Right atrium auricular region (tissue), 2 donors: Measurements from ENCODE around the gene EME1. TPM values are rescaled to one million over a fixed set of nuclear protein-coding genes. Genes with fewer than 3 reads are reported as not detected.

Experiments
- DNase-seq: peaks from one replicate; pipeline ENCODE4 v3.0.0-alpha.2; 2019; ENCODE audit warnings: low spot score
- H3K27ac ChIP-seq, 2 donors: fragments of 200-600 bp; sonication (generic); 1 replicate in 1 of 2; 2 replicates in 1 of 2; pipeline ENCODE4 v1.5.1; 2016 to 2019
- H3K27me3 ChIP-seq, 2 donors: fragments of 200-600 bp; sonication (generic); one replicate each; pipeline versions ENCODE4 v1.5.1 to v1.6.0; 2017 to 2019
- H3K36me3 ChIP-seq: fragments of 200-600 bp; sonication (generic); one replicate; pipeline ENCODE4 v1.5.1; 2016
- H3K4me1 ChIP-seq, 2 donors: fragments of 200-600 bp; sonication (generic); one replicate each; pipeline versions ENCODE4 v1.5.1 to v1.6.0; 2017 to 2019
- H3K4me3 ChIP-seq, 2 donors: fragments of 200-600 bp; sonication (generic); 1 replicate in 1 of 2; 2 replicates in 1 of 2; pipeline ENCODE4 v1.5.1; 2017 to 2019; ENCODE audit warnings: mild to moderate bottlenecking in 1 of 2, moderate library complexity in 1 of 2
- H3K9me3 ChIP-seq, 2 donors: fragments of 200-600 bp; sonication (generic); one replicate each; pipeline ENCODE4 v1.5.1; 2019
- total RNA-seq, 2 donors: library from RNA; depleted of rRNA; stranded (reverse); fragments of >200 nt; gene quantifications; one replicate each; pipeline ENCODE4 v1.1.0, GENCODE V29; 2016
- TF ChIP-seq, protein P1 (sequence below), 2 donors: fragments of 200-600 bp; sonication (generic); IDR thresholded peaks; one replicate each; pipeline ENCODE4 v1.5.1; 2019; ENCODE audit warnings: antibody characterized with exemption in 2 of 2

The EME1 gene
- total RNA-seq, 2 donors from 2014 or later = 0.33 TPM; not detected in 1

DNA sequence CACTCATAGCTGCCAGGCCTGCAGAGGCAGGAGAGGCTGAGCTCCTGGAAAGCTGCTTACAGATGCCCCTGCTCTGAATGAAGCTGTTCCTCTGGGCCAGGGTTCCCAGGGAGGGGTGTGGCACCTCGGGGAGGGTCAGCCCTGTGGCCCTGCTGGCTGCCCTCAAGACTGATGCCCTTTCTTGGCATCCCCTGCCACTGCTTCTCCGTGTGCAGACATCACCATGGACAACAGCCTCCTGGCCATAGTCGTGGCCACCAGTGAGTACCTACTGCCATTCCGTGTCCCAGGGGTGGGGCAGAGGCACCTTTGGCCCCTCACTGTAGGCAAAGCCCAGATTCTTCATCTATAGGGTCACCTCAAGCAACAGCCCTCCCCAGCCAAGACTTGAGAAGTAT is 9.0 kb upstream of the EME1 start:
- Histone ChIP-seq H3K27ac (no peak overlapping the region), H3K27me3 (no peaks in the 10 kb centered on the region), H3K4me1 (peaks cover 0 to 17% of the 10 kb centered on the region in 2 donors), H3K9me3 (no peaks in the 10 kb centered on the region), H3K36me3 (peaks cover 35% of the 10 kb centered on the region), H3K4me3 (no peak overlapping the region)
- TF ChIP-seq, protein P1, sequence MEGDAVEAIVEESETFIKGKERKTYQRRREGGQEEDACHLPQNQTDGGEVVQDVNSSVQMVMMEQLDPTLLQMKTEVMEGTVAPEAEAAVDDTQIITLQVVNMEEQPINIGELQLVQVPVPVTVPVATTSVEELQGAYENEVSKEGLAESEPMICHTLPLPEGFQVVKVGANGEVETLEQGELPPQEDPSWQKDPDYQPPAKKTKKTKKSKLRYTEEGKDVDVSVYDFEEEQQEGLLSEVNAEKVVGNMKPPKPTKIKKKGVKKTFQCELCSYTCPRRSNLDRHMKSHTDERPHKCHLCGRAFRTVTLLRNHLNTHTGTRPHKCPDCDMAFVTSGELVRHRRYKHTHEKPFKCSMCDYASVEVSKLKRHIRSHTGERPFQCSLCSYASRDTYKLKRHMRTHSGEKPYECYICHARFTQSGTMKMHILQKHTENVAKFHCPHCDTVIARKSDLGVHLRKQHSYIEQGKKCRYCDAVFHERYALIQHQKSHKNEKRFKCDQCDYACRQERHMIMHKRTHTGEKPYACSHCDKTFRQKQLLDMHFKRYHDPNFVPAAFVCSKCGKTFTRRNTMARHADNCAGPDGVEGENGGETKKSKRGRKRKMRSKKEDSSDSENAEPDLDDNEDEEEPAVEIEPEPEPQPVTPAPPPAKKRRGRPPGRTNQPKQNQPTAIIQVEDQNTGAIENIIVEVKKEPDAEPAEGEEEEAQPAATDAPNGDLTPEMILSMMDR (IDR thresholded peaks at IDR 0.05) = no peak
- DNase-seq = no peak

DNA sequence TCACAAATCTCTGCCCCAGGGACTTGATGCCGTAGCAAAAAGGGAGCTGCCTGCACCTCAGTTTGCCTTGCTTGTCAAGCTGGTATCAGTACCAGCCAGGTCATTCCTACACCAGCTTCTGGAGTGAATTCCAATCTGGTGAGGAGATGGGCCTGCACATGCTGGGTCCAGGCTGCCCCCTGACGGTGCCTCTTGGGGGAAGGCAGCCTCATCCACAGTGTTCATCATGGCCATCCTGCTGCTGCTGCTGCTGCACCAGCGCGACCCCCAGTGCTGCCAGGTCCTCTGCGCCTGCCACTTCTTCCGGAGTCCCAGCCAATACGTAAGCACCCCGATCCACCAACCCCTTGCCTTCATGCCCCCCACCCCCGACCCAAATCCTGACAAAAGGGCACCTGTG is 8.3 kb upstream of the EME1 start:
- no peaks in the 10 kb centered on the region for H3K9me3 ChIP-seq
- no peak overlapping the region for H3K4me3 ChIP-seq
- TF ChIP-seq, protein P1 (IDR thresholded peaks at IDR 0.05) = no peak
- DNase-seq = no peak
- peaks cover 0 to 17% of the 10 kb centered on the region in 2 donors for H3K4me1 ChIP-seq
- H3K27me3 ChIP-seq = no peaks in the 10 kb centered on the region
- peaks cover 37% of the 10 kb centered on the region for H3K36me3 ChIP-seq
- H3K27ac ChIP-seq = no peak overlapping the region

DNA sequence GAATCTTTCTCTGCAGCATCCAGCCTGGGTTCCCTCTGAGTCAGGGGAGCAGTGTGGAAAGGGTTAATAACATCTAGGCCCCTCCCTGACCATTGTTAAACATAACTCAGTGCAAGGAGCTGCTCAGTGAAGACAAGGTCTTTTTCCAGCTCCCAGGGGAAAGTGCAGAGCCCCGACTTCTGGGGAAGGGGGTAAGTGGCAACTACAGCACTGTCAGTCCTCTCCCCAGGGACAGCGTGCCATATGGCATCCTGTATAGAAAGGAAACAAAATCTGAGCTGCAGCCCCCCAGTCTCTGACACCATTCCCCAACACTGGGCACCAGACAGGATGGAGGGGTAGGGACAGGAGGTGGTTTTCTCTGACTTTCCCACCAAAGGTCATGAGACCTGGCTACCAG is 7.9 kb upstream of the EME1 start:
- H3K27me3 ChIP-seq = no peaks in the 10 kb centered on the region
- H3K27ac ChIP-seq = no peak overlapping the region
- TF ChIP-seq, protein P1 (IDR thresholded peaks at IDR 0.05) = no peak
- H3K36me3 ChIP-seq = peaks cover 42% of the 10 kb centered on the region
- DNase-seq = no peak
- peaks cover 0 to 17% of the 10 kb centered on the region in 2 donors for H3K4me1 ChIP-seq
- H3K4me3 ChIP-seq = no peak overlapping the region
- H3K9me3 ChIP-seq = no peaks in the 10 kb centered on the region

DNA sequence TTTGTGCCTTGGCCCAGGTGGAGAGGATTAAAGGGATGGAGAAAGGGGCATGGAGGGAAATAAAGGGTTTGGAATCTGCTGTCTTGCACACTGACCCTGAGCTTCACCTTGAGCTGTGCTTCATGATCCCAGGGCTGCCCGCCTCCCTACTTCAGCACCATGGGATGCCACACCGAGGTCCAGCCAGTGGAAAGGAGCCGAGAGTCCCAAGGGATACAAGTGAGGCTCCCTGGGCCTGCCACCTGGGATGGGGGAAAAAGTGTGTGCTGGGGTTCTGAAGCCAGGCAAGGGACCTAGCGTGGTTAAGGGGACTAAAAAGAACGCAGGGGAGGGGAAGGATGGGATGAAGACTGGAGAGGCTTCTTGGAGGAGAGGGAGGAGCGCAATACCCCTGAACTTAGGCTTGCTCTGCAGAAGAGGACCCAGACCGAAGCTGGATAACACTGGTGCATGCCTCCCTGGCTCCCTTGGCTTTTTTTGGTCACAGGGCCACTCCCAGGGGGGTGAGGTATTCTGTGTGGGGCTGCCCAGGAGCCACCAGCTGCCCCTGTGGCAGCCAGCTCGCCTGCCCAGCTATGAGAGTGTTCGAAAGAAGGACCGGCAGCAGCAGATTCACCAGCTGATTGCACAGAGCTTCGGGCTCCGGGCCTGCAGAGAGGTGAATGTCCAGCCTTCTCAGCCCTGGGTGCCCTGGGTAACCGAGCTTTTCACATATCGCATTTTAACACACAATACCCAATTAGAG is 7.2 kb upstream of the EME1 start:
- peaks cover 45% of the 10 kb centered on the region for H3K36me3 ChIP-seq

DNA sequence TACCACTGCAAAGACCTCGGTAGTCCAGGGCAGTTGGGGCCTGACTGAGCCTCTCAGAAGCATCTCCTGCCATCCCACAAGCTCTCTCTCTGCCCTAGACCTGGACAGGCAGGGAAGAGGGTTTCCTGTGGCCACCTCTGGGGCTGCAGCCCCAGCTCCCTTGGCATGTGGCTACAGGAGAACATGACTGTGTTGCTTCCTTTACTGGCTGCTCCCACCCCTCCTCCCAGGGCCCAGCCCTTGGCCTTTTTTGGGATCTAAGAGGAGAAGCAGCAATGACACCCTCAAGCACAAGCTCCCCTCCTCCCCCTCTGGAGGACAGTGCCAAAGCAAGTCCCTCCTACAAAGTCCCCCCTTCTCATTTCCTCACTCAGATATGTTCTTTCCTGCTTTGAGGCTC is 5.6 kb upstream of the EME1 start:
- Histone ChIP-seq H3K36me3 (peaks cover 45% of the 10 kb centered on the region), H3K27me3 (no peaks in the 10 kb centered on the region), H3K4me3 (no peak overlapping the region), H3K9me3 (no peaks in the 10 kb centered on the region), H3K4me1 (peaks cover 0 to 26% of the 10 kb centered on the region in 2 donors), H3K27ac (no peak overlapping the region)
- no peak for DNase-seq
- TF ChIP-seq, protein P1 (IDR thresholded peaks at IDR 0.05) = no peak

More for the DNA sequence above, 7.2 kb upstream of the EME1 start:
- no peaks in the 10 kb centered on the region for H3K27me3 ChIP-seq
- TF ChIP-seq, protein P1 (IDR thresholded peaks at IDR 0.05) = no peak
- no peak overlapping the region for H3K4me3 ChIP-seq
- DNase-seq = no peak
- H3K4me1 ChIP-seq = peaks cover 0 to 17% of the 10 kb centered on the region in 2 donors
- H3K9me3 ChIP-seq = no peaks in the 10 kb centered on the region
- H3K27ac ChIP-seq = no peak overlapping the region

DNA sequence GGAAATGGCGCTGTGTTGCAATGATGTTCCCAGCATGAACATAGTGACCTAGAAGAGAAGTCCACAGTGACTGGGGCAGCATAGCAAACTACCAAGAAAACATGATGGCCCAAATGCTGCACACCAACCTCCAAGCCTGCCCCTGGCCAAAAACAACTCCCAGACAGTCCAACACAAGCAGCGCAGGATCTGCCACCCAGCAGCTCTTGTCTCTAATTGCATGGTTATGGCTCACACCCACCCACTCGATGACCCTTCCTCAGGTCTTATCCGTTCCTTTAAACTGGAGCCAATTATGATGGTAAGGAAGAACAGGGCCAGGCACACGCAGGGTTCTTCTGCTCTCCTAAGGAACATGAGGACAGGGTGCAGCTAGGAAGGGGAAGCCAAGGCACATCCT is 3.0 kb upstream of the EME1 start:
- H3K27ac ChIP-seq = no peak overlapping the region
- no peaks in the 10 kb centered on the region for H3K27me3 ChIP-seq
- no peak for DNase-seq
- peaks cover 45% of the 10 kb centered on the region for H3K36me3 ChIP-seq
- H3K4me1 ChIP-seq = peaks cover 0 to 22% of the 10 kb centered on the region in 2 donors
- H3K9me3 ChIP-seq = no peaks in the 10 kb centered on the region
- TF ChIP-seq, protein P1 (IDR thresholded peaks at IDR 0.05) = no peak
- no peak overlapping the region for H3K4me3 ChIP-seq
